OCI-LY1 (cell line): Measurements from ENCODE around the gene PSD.

Experiments used
- CTCF ChIP-seq: fragments of 200-600 bp; sonication (generic), shearing (Covaris generic); IDR thresholded peaks from 2 replicates; pipeline ENCODE4 v1.5.1; 2017; ENCODE audit warnings: mild to moderate bottlenecking, antibody characterized with exemption, low read length, moderate library complexity, mixed read lengths
- EZH2 ChIP-seq: fragments of 200-600 bp; sonication (generic), shearing (Covaris generic); IDR thresholded peaks from 2 replicates; pipeline ENCODE4 v1.8.0; 2017; ENCODE audit warnings: borderline replicate concordance, mixed run types, mild to moderate bottlenecking, antibody characterized with exemption, low read length, moderate library complexity, mixed read lengths

GRCh38 chr10:102422545-102423129 is 4.1 kb upstream of the PSD start:
- peak; percentile 54 for TF ChIP-seq CTCF
- TF ChIP-seq EZH2: no peak
